Measurements from ENCODE around the gene SLC16A5. TPM values are rescaled to one million over a fixed set of nuclear protein-coding genes. Genes with fewer than 3 reads are reported as not detected.

Gene SLC16A5
- total and polyA plus RNA-seq, 2 donors (not counting 1 experiment from before 2014, with no cell fraction given) = 9.3 to 14.5 TPM

- H3K4me3 ChIP-seq (ENCODE audit: control extremely low read depth in 1 of 5, extremely low read depth in 1 of 5, insufficient read depth in 1 of 5, low read depth in 2 of 5, low read length in 4 of 5) = peak overlapping the region in 4 of 5 experiments; percentile 53 to 76 (median 60)
- intact Hi-C loops (cut with micrococcal nuclease) = no loop called here
- peak overlapping the region; percentile 85 for H2AFZ ChIP-seq (ENCODE audit: insufficient read depth, low read depth, low read length, poor library complexity, severe bottlenecking)
- peak overlapping the region; percentile 80 for H3K9ac ChIP-seq (ENCODE audit: low read length)
- Mint-ChIP-seq H3K27me3 (peaks cover 3% of the 10 kb centered on the region), H3K4me1 (peaks cover 16% of the 10 kb centered on the region), H3K27ac (peak overlapping the region; percentile 56), H3K4me3 (peak overlapping the region; percentile 83), H3K9me3 (ENCODE audit: insufficient read depth) (no peaks in the 10 kb centered on the region)
- peak overlapping the region; percentile 98 for H3K4me2 ChIP-seq (replicated peaks; ENCODE audit: low read depth, low read length, poor library complexity, severe bottlenecking)
- ChIA-PET CTCF (interaction anchor here (0.7 to 2.0 kb wide), 5 partner anchors 16 to 128 kb away, joined by 3 to 6 read pairs (median 4); partner anchors contain the start of gene MRPL58), POLR2A (interaction anchor here (0.5 to 0.6 kb wide), 3 partner anchors 265 to 768 kb away, joined by 3 to 5 read pairs (median 4); no protein-coding TSS in a partner anchor)
- H4K20me1 ChIP-seq (ENCODE audit: control insufficient read depth, insufficient read depth, low read length, poor library complexity, severe bottlenecking) = no peaks in the 10 kb centered on the region
- H3K36me3 ChIP-seq (replicated peaks in 1 of 2; ENCODE audit: control extremely low read depth in 1 of 2, control insufficient read depth in 1 of 2, extremely low read depth in 1 of 2, insufficient read depth in 2 of 2, low read length in 1 of 2) = no peaks in the 10 kb centered on the region
- DNase-seq = no peak
- no peak for TF ChIP-seq CTCF (IDR thresholded peaks at IDR 0.05)
- no peak for TF ChIP-seq EZH2 (IDR thresholded peaks at IDR 0.05; ENCODE audit: borderline replicate concordance, insufficient read depth, low read depth, low read length, poor library complexity, severe bottlenecking)
- peaks cover 0 to 7% (median 0%) of the 10 kb centered on the region in 4 experiments for H3K27me3 ChIP-seq (replicated peaks in 1 of 4; ENCODE audit: control extremely low read depth in 1 of 4, control insufficient read depth in 3 of 4, insufficient read depth in 4 of 4, low read length in 3 of 4)
- peak overlapping the region in 1 of 2 donors; percentile 70 for H3K27ac ChIP-seq (ENCODE audit: low read length in 2 of 2)
- 91% methylated on average over 10 of the region's 11 CpGs for WGBS (ENCODE audit: insufficient coverage)
- ATAC-seq (ENCODE audit: low read depth) = no peak
- peaks cover 11 to 19% of the 10 kb centered on the region in 2 donors for H3K4me1 ChIP-seq (ENCODE audit: control insufficient read depth in 2 of 2, insufficient read depth in 2 of 2, low read length in 2 of 2)
- H3K9me3 ChIP-seq (ENCODE audit: control extremely low read depth in 1 of 3, control insufficient read depth in 2 of 3, insufficient read depth in 1 of 3, low read length in 2 of 3) = no peaks in the 10 kb centered on the region
- H3K79me2 ChIP-seq (ENCODE audit: control insufficient read depth, insufficient read depth, low read length) = no peaks in the 10 kb centered on the region
These were observed 987 bp downstream of the SLC16A5 start for GRCh38 chr17:75088465-75089417.
